Testis (tissue), 3 donors: ENCODE data around the gene PKNOX2. TPM values are rescaled to one million over a fixed set of nuclear protein-coding genes. Genes with fewer than 3 reads are reported as not detected.

Source experiments
- DNase-seq: peaks from one replicate; pipeline ENCODE4 v3.0.0-alpha.2; 2019
- H3K27ac ChIP-seq, 2 donors: fragments of 200-600 bp; sonication (generic); one replicate each; pipeline ENCODE4 v1.5.1; 2019
- H3K27me3 ChIP-seq: fragments of 200-600 bp; sonication (generic); one replicate; pipeline ENCODE4 v1.5.1; 2019
- H3K36me3 ChIP-seq: fragments of 200-600 bp; sonication (generic); one replicate; pipeline ENCODE4 v1.5.1; 2017; ENCODE audit warnings: low read depth; ENCODE audit errors: missing control alignments
- H3K4me1 ChIP-seq: fragments of 200-600 bp; sonication (generic); one replicate; pipeline ENCODE4 v1.5.1; 2019
- H3K4me3 ChIP-seq, 2 donors: fragments of 200-600 bp; sonication (generic); one replicate each; pipeline ENCODE4 v1.5.1; 2017 to 2019
- H3K9me3 ChIP-seq: fragments of 200-600 bp; sonication (generic); one replicate; pipeline ENCODE4 v1.5.1; 2017
- CTCF ChIP-seq, 3 experiments: fragments of 450-650 bp in 2 of 3; fragments of 200-600 bp in 1 of 3; sonication (generic) in 1 of 3; IDR thresholded peaks; one replicate each; pipeline ENCODE4 v1.5.1; 2016 to 2019; ENCODE audit warnings: antibody characterized with exemption in 3 of 3, mild to moderate bottlenecking in 2 of 3, moderate library complexity in 1 of 3
- POLR2A ChIP-seq: fragments of 450-650 bp; IDR thresholded peaks from one replicate; pipeline ENCODE4 v1.6.1; 2017; ENCODE audit warnings: antibody characterized with exemption, mild to moderate bottlenecking, moderate library complexity
- WGBS, 2 donors: methylation state at CpG; one replicate each; pipeline ENCODE4 v1.1.5; 2018; 5-methylcytosine and 5-hydroxymethylcytosine counted together
- intact Hi-C: fragments of 100-400 bp; cut with DNase I; formaldehyde crosslinking; loops from one replicate; pipeline ENCODE4 v1.15.1; 2023; ENCODE audit warnings: low total_unique reads
- polyA plus RNA-seq: library from polyadenylated mRNA; stranded (reverse); fragments of 350-450 nt; fragmentation: Illumina TruSeq; extraction: RNeasy Lipid Tissue Mini Kit (QIAGEN cat#74804); gene quantifications from one replicate; pipeline ENCODE4 v1.2.3, GENCODE V29; 2014; ENCODE audit warnings: low read depth, low replicate concordance; ENCODE audit not compliant: insufficient read depth
- total RNA-seq, 2 donors: library from RNA; depleted of rRNA; stranded (reverse); fragments of >200 nt; gene quantifications; one replicate each; pipeline ENCODE4 v1.2.3, GENCODE V29; 2016

The PKNOX2 gene
- total and polyA plus RNA-seq, 3 donors from 2014 or later: 5.5 to 10.4 (median 7.3) TPM

- Histone ChIP-seq H3K27me3 (no peaks in the 10 kb centered on the region), H3K9me3 (no peaks in the 10 kb centered on the region), H3K27ac (no peak overlapping the region), H3K4me1 (no peaks in the 10 kb centered on the region), H3K36me3 (no peaks in the 10 kb centered on the region), H3K4me3 (no peak overlapping the region)
- TF ChIP-seq CTCF (IDR thresholded peaks at IDR 0.05): no peak
- no peak for TF ChIP-seq POLR2A
- intact Hi-C loops: no loop called here
- 91 to 92% methylated on average over 8 of the region's 8 CpGs for WGBS, 2 donors
- no peak for DNase-seq
These were observed 193.0 kb downstream of the PKNOX2 start for GRCh38 chr11:125357551-125357950.

DNA sequence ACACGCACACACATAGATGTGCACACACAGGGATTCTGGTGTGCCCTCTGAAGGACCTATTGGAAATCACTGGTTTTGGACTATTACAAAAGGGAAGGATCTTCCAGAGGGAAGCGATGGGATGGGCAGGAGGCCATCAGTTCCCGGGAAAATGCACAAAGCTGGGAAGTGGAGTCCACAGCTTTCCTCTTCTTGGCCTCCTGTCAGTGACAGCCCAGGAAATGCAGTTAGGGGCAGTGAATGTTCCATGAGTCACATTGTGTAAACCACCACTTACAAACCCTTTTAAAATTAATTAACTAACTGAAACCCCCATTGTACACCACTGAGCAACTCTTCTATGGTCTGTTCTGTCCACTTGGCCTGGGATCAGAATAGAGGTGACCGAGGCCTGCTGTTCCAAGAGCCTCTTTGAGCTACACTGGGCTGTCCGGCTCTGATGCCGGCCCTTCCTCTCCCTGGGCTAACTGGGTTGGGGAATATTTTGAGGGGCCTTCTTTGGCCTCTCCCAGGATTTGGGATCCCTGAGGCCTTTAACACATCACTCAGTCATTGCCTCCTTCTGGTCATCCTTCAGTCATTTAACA, 193.8 kb downstream of the PKNOX2 start:
- no peaks in the 10 kb centered on the region for H3K36me3 ChIP-seq
- DNase-seq: no peak
- no peak overlapping the region for H3K4me3 ChIP-seq
- H3K9me3 ChIP-seq: no peaks in the 10 kb centered on the region
- intact Hi-C loops: no loop called here
- H3K27ac ChIP-seq: no peak overlapping the region
- 89 to 90% methylated on average over 6 of the region's 6 CpGs for WGBS, 2 donors
- TF ChIP-seq CTCF (IDR thresholded peaks at IDR 0.05) (no peak), POLR2A (no peak)
- H3K27me3 ChIP-seq: no peaks in the 10 kb centered on the region
- H3K4me1 ChIP-seq: no peaks in the 10 kb centered on the region

GRCh38 chr11:125359130-125359529, 194.6 kb downstream of the PKNOX2 start:
- intact Hi-C loops: no loop called here
- Histone ChIP-seq H3K9me3 (no peaks in the 10 kb centered on the region), H3K27ac (no peak overlapping the region), H3K4me3 (no peak overlapping the region), H3K36me3 (no peaks in the 10 kb centered on the region), H3K27me3 (no peaks in the 10 kb centered on the region), H3K4me1 (no peaks in the 10 kb centered on the region)
- WGBS, 2 donors: 96 to 97% methylated on average over 9 of the region's 9 CpGs
- DNase-seq: no peak
- TF ChIP-seq CTCF (IDR thresholded peaks at IDR 0.05) (no peak), POLR2A (no peak)

DNA sequence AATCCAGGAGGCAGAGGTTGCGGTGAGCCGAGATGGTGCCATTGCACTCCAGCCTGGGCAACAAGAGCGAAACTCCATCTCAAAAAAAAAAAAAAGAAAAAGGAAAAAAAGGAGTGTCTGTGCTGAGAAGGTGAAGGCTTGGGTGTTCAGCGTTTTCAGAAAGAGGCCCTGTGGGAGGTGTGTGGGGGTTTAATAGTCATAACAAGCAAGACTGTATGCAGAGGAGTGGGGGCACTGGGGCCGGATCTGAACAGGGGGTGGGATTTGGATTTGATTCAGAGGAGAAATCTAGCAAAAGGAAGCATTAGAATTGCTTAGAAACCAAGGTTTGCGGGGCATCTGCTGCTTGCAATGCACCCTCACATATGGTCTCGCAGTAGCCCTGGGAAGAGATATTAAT, 195.5 kb downstream of the PKNOX2 start:
- H3K27me3 ChIP-seq: no peaks in the 10 kb centered on the region
- no peak overlapping the region for H3K27ac ChIP-seq
- H3K9me3 ChIP-seq: no peaks in the 10 kb centered on the region
- H3K4me3 ChIP-seq: no peak overlapping the region
- intact Hi-C loops: no loop called here
- 88 to 89% methylated on average over 7 of the region's 7 CpGs for WGBS, 2 donors
- TF ChIP-seq POLR2A (no peak), CTCF (IDR thresholded peaks at IDR 0.05) (no peak)
- H3K36me3 ChIP-seq: no peaks in the 10 kb centered on the region
- no peak for DNase-seq
- no peaks in the 10 kb centered on the region for H3K4me1 ChIP-seq

- WGBS, 2 donors: 84 to 92% methylated on average over 11 of the region's 11 CpGs
- Histone ChIP-seq H3K4me1 (no peaks in the 10 kb centered on the region), H3K4me3 (no peak overlapping the region), H3K36me3 (no peaks in the 10 kb centered on the region), H3K27me3 (no peaks in the 10 kb centered on the region), H3K9me3 (no peaks in the 10 kb centered on the region), H3K27ac (no peak overlapping the region)
- DNase-seq: no peak
- intact Hi-C loops: no loop called here
- TF ChIP-seq CTCF (IDR thresholded peaks at IDR 0.05): no peak
- TF ChIP-seq POLR2A: no peak
These were observed 199.7 kb downstream of the PKNOX2 start for GRCh38 chr11:125364121-125364826.
